Measurements from ENCODE around the gene DNM2.

The DNM2 gene

DNA sequence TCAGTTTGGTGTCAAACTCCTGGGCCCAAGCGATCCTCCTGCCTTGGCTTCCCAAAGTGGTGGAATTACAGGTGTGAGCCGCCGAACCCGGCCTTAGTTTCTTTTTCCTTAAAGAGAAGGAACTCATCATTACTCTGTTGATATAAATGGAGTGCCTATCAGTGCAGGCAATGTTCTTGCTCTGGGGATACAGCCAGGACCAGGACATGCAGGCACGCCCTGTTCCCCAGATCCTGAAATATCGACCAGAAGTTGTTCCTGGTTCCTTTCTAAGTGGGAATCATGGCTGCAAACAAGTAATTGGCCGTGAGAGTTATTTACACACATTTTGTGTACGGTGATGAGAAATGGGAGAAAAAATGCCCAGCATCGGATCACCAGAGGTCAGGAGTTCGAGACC, 8.4 kb downstream of the DNM2 start:
- Histone ChIP-seq H3K27me3 (ENCODE audit: insufficient read depth, insufficient read length) (no peaks in the 10 kb centered on the region), H3K4me1 (ENCODE audit: insufficient read depth, insufficient read length) (peaks cover 10% of the 10 kb centered on the region), H3K4me3 (ENCODE audit: insufficient read length, low read depth) (no peak overlapping the region), H3K36me3 (ENCODE audit: insufficient read depth, insufficient read length, low read length) (peaks cover 61% of the 10 kb centered on the region), H3K9ac (ENCODE audit: insufficient read length, low read depth) (no peak overlapping the region), H3K9me3 (ENCODE audit: insufficient read depth, low read length) (no peaks in the 10 kb centered on the region)
- DNase-seq (ENCODE audit: low read depth, low spot score) = no peak
- TF ChIP-seq SUZ12 (IDR thresholded peaks at IDR 0.05; ENCODE audit: extremely low read depth, insufficient read depth, insufficient read length) (no peak), ZNF274 (IDR thresholded peaks at IDR 0.05; ENCODE audit: low read depth, low read length) (no peak), YY1 (IDR thresholded peaks at IDR 0.05; ENCODE audit: insufficient read depth, insufficient read length) (no peak)

DNA sequence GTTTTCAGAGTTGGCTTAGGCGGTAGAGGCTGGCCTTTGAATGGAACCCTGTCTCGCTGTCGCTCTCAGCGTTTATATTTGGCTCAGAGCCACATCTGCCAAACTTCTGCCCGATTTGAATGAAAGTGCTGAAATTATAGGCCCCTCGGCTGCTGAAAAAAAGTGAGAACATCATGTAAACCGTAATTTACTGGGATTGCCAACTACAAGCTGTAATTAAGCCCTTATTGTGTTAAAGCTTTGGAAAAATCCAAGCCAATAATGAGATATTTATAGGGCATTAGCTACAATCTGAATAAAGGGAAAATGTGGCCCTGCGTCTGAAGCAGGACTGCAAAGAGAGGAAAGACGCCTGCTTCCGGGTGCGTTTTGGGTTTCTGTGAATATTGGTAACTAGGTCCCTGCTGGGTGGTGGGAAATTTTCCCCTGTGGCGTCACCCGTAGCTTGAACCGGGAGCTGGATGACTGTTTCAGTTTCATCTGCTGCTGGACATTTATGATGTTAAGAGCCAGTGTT, 9.9 kb downstream of the DNM2 start:
- no peaks in the 10 kb centered on the region for H3K27me3 ChIP-seq (ENCODE audit: insufficient read depth, insufficient read length)
- peaks cover 53% of the 10 kb centered on the region for H3K36me3 ChIP-seq (ENCODE audit: insufficient read depth, insufficient read length, low read length)
- peaks cover 13% of the 10 kb centered on the region for H3K4me1 ChIP-seq (ENCODE audit: insufficient read depth, insufficient read length)
- no peak overlapping the region for H3K4me3 ChIP-seq (ENCODE audit: insufficient read length, low read depth)
- no peak for TF ChIP-seq YY1 (IDR thresholded peaks at IDR 0.05; ENCODE audit: insufficient read depth, insufficient read length)
- no peak for TF ChIP-seq SUZ12 (IDR thresholded peaks at IDR 0.05; ENCODE audit: extremely low read depth, insufficient read depth, insufficient read length)
- TF ChIP-seq ZNF274 (IDR thresholded peaks at IDR 0.05; ENCODE audit: low read depth, low read length) = no peak
- H3K9ac ChIP-seq (ENCODE audit: insufficient read length, low read depth) = no peak overlapping the region
- H3K9me3 ChIP-seq (ENCODE audit: insufficient read depth, low read length) = no peaks in the 10 kb centered on the region
- DNase-seq (ENCODE audit: low read depth, low spot score) = no peak

DNA sequence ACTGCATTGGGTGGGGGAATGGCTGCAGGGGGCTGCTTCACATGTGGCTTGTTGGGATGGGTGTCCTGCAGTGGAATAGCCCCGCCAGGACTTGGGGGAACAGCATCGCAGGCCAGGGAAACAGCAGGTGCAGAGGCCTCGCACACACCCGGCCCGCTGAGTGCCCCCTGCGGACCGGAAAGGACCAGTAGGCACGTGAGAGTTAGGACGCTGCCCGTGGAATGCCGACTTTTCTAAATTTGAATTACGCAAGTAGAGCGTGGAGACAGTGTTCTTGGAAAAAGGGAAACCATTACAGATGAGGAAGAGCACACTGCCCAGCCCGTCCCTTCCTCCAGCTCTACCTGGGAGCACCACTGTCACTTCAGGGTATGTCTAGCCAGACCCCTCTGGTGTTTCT, 11.5 kb downstream of the DNM2 start:
- TF ChIP-seq ZNF274 (IDR thresholded peaks at IDR 0.05; ENCODE audit: low read depth, low read length) (no peak), YY1 (IDR thresholded peaks at IDR 0.05; ENCODE audit: insufficient read depth, insufficient read length) (no peak), SUZ12 (IDR thresholded peaks at IDR 0.05; ENCODE audit: extremely low read depth, insufficient read depth, insufficient read length) (no peak)
- Histone ChIP-seq H3K36me3 (ENCODE audit: insufficient read depth, insufficient read length, low read length) (peaks cover 45% of the 10 kb centered on the region), H3K27me3 (ENCODE audit: insufficient read depth, insufficient read length) (no peaks in the 10 kb centered on the region), H3K9ac (ENCODE audit: insufficient read length, low read depth) (no peak overlapping the region), H3K4me3 (ENCODE audit: insufficient read length, low read depth) (no peak overlapping the region), H3K4me1 (ENCODE audit: insufficient read depth, insufficient read length) (peaks cover 11% of the 10 kb centered on the region), H3K9me3 (ENCODE audit: insufficient read depth, low read length) (no peaks in the 10 kb centered on the region)
- DNase-seq (ENCODE audit: low read depth, low spot score) = no peak

DNA sequence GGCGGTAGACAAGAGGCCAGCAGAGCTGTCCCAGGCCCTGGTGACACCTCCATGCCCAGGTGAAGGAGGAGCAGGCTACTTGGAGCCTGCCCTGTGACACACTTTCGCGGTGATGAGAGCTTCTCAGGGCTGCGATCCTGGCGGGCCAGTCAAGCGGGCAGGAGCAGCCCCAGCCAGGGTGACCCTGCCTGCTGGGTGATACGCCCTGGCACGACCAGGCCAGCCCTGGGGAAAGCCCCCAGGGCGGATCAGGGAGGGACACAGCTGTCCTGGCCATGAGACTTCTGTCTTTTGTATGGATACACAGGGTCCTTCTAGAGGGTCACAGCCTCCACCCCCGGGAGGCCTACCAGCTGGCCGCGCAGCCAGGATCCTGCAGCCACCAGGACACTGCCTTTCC, 13.1 kb downstream of the DNM2 start:
- Histone ChIP-seq H3K4me1 (ENCODE audit: insufficient read depth, insufficient read length) (peaks cover 8% of the 10 kb centered on the region), H3K27me3 (ENCODE audit: insufficient read depth, insufficient read length) (no peaks in the 10 kb centered on the region), H3K9ac (ENCODE audit: insufficient read length, low read depth) (peak overlapping the region; percentile 44), H3K9me3 (ENCODE audit: insufficient read depth, low read length) (no peaks in the 10 kb centered on the region), H3K36me3 (ENCODE audit: insufficient read depth, insufficient read length, low read length) (peaks cover 41% of the 10 kb centered on the region), H3K4me3 (ENCODE audit: insufficient read length, low read depth) (no peak overlapping the region)
- TF ChIP-seq SUZ12 (IDR thresholded peaks at IDR 0.05; ENCODE audit: extremely low read depth, insufficient read depth, insufficient read length) (no peak), ZNF274 (IDR thresholded peaks at IDR 0.05; ENCODE audit: low read depth, low read length) (no peak), YY1 (IDR thresholded peaks at IDR 0.05; ENCODE audit: insufficient read depth, insufficient read length) (no peak)
- no peak for DNase-seq (ENCODE audit: low read depth, low spot score)

DNA sequence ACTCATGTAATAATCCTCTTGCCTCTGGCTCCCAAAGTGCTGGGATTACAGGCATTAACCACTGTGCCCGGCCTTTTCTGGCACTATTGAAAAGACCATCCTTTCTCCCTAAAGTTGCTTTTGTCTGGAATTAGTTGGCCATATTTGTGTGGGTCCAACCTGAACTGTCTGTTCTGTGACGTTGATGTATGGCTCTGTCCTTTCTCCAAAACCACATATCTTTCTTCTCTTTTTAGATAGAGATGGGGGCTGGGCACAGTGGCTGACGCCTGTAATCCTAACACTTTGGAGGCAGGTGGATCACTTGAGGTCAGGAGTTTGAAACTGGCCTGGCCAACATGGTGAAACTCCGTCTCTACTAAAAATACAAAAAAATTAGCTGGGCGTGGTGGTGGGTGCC, 17.9 kb downstream of the DNM2 start:
- H3K36me3 ChIP-seq (ENCODE audit: insufficient read depth, insufficient read length, low read length) = peaks cover 23% of the 10 kb centered on the region
- DNase-seq (ENCODE audit: low read depth, low spot score) = no peak
- H3K4me1 ChIP-seq (ENCODE audit: insufficient read depth, insufficient read length) = peaks cover 11% of the 10 kb centered on the region
- H3K27me3 ChIP-seq (ENCODE audit: insufficient read depth, insufficient read length) = no peaks in the 10 kb centered on the region
- TF ChIP-seq SUZ12 (IDR thresholded peaks at IDR 0.05; ENCODE audit: extremely low read depth, insufficient read depth, insufficient read length) (no peak), ZNF274 (IDR thresholded peaks at IDR 0.05; ENCODE audit: low read depth, low read length) (no peak), YY1 (IDR thresholded peaks at IDR 0.05; ENCODE audit: insufficient read depth, insufficient read length) (no peak)
- H3K4me3 ChIP-seq (ENCODE audit: insufficient read length, low read depth) = no peak overlapping the region
- H3K9me3 ChIP-seq (ENCODE audit: insufficient read depth, low read length) = peaks cover 3% of the 10 kb centered on the region; the same call in 1 of the 2 replicates
- H3K9ac ChIP-seq (ENCODE audit: insufficient read length, low read depth) = no peak overlapping the region

DNA sequence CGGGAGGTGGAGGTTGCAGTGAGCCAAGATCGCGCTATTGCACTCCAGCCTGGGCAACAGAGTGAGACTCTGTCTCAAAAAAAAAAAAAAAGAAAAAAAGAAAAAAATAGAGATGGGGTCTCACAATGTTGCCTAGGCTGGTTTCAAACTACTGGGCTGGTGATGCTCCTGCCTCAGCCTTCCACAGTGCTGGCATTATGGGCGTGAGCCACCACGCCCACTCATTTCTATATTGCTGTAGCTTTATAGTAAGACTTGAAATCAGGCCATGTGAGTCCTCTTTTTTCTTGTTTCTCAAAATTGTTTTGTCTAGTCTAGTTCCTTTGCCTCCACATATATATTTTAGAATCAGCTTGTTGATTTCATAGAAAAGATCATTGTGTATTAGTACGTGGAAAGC, 18.3 kb downstream of the DNM2 start:
- H3K9me3 ChIP-seq (ENCODE audit: insufficient read depth, low read length) = peaks cover 3% of the 10 kb centered on the region; the same call in 1 of the 2 replicates
- H3K27me3 ChIP-seq (ENCODE audit: insufficient read depth, insufficient read length) = no peaks in the 10 kb centered on the region
- no peak overlapping the region for H3K4me3 ChIP-seq (ENCODE audit: insufficient read length, low read depth)
- TF ChIP-seq SUZ12 (IDR thresholded peaks at IDR 0.05; ENCODE audit: extremely low read depth, insufficient read depth, insufficient read length) (no peak), ZNF274 (IDR thresholded peaks at IDR 0.05; ENCODE audit: low read depth, low read length) (no peak), YY1 (IDR thresholded peaks at IDR 0.05; ENCODE audit: insufficient read depth, insufficient read length) (no peak)
- no peak overlapping the region for H3K9ac ChIP-seq (ENCODE audit: insufficient read length, low read depth)
- peaks cover 18% of the 10 kb centered on the region for H3K36me3 ChIP-seq (ENCODE audit: insufficient read depth, insufficient read length, low read length)
- peaks cover 11% of the 10 kb centered on the region for H3K4me1 ChIP-seq (ENCODE audit: insufficient read depth, insufficient read length)
- DNase-seq (ENCODE audit: low read depth, low spot score) = no peak

DNA sequence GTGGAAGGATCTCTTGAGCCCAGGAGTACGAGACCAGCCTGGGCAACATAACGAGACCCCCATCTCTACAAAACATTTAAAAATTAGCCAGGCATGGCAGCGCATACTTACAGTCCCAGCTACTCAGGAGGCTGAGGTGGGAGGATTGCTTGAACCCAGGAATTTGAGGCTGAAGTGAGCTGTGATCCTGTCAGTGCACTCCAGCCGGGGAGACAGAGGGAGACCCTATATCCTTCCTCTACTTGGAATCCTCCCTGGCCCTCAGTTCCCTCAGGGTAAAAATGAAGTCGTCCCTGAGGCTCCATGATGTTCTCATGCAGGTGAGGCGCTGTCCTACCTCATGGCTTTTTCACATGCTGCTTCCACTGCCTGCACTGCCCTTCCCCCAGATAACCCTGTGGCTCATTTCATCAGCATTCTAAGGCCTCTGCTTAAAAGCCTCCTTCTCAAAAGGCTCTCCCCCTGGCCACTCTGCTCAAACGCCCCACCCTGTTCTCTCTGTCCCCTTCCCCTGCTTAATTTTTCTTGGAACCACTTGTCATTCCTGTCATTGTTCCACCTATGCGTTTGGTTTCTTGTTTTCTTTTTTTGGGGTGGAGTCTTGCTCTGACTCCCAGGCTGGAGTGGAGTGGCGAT, 19.2 kb downstream of the DNM2 start:
- Histone ChIP-seq H3K36me3 (ENCODE audit: insufficient read depth, insufficient read length, low read length) (peaks cover 15% of the 10 kb centered on the region), H3K9ac (ENCODE audit: insufficient read length, low read depth) (peak overlapping the region; percentile 32), H3K4me1 (ENCODE audit: insufficient read depth, insufficient read length) (peaks cover 9% of the 10 kb centered on the region), H3K4me3 (ENCODE audit: insufficient read length, low read depth) (no peak overlapping the region), H3K9me3 (ENCODE audit: insufficient read depth, low read length) (peaks cover 3% of the 10 kb centered on the region; the same call in 1 of the 2 replicates), H3K27me3 (ENCODE audit: insufficient read depth, insufficient read length) (no peaks in the 10 kb centered on the region)
- no peak for TF ChIP-seq ZNF274 (IDR thresholded peaks at IDR 0.05; ENCODE audit: low read depth, low read length)
- no peak for TF ChIP-seq YY1 (IDR thresholded peaks at IDR 0.05; ENCODE audit: insufficient read depth, insufficient read length)
- TF ChIP-seq SUZ12 (IDR thresholded peaks at IDR 0.05; ENCODE audit: extremely low read depth, insufficient read depth, insufficient read length) = no peak
- DNase-seq (ENCODE audit: low read depth, low spot score) = no peak
